Hematopoietic multipotent progenitor cell treated with erythropoietin and hydrocortisone succinate and interleukin-3 and kit ligand, for 15 days (in vitro differentiated cells): ENCODE data around the gene MGST2.

Experiments used
- DNase-seq: peaks from one replicate; pipeline ENCODE4 v3.0.0-alpha.2; 2015; ENCODE audit warnings: low spot score

MGST2 gene

GRCh38 chr4:139704915-139705485 is 39.4 kb downstream of the MGST2 start:
- DNase-seq: no peak

GRCh38 chr4:139709660-139710059 is 44.0 kb downstream of the MGST2 start:
- DNase-seq: no peak

- no peak for DNase-seq
These were observed 44.5 kb downstream of the MGST2 start for GRCh38 chr4:139710073-139710472.

- DNase-seq: no peak
These were observed 45.8 kb downstream of the MGST2 start for GRCh38 chr4:139711461-139711860.

- no peak for DNase-seq
These were observed 47.3 kb downstream of the MGST2 start for GRCh38 chr4:139712882-139713281.

- DNase-seq: no peak
These were observed 50.2 kb downstream of the MGST2 start for GRCh38 chr4:139715746-139716391.

GRCh38 chr4:139718358-139718757 is 52.7 kb downstream of the MGST2 start:
- no peak for DNase-seq

- DNase-seq: no peak
These were observed 53.2 kb downstream of the MGST2 start for GRCh38 chr4:139718833-139719232.

- no peak for DNase-seq
These were observed 53.9 kb downstream of the MGST2 start for GRCh38 chr4:139719381-139720101.

- no peak for DNase-seq
These were observed 55.2 kb downstream of the MGST2 start for GRCh38 chr4:139720806-139721205.

- DNase-seq: no peak
These were observed 56.2 kb downstream of the MGST2 start for GRCh38 chr4:139721789-139722188.

GRCh38 chr4:139725236-139725635 is 59.6 kb downstream of the MGST2 start:
- DNase-seq: no peak

GRCh38 chr4:139726615-139727014 is 61.0 kb downstream of the MGST2 start:
- DNase-seq: no peak

GRCh38 chr4:139728146-139728545 is 62.5 kb downstream of the MGST2 start:
- no peak for DNase-seq

- DNase-seq: no peak
These were observed 63.2 kb downstream of the MGST2 start for GRCh38 chr4:139728840-139729239.

- no peak for DNase-seq
These were observed 67.5 kb downstream of the MGST2 start for GRCh38 chr4:139732991-139733570.

- DNase-seq: no peak
These were observed 68.7 kb downstream of the MGST2 start for GRCh38 chr4:139734201-139734874.

GRCh38 chr4:139734875-139735380 is 69.3 kb downstream of the MGST2 start:
- DNase-seq: no peak

- DNase-seq: no peak
These were observed 70.0 kb downstream of the MGST2 start for GRCh38 chr4:139735381-139736273.

- no peak for DNase-seq
These were observed 70.6 kb downstream of the MGST2 start for GRCh38 chr4:139736274-139736660.

GRCh38 chr4:139736661-139737060 is 71.0 kb downstream of the MGST2 start:
- DNase-seq: no peak
